ENCODE measurements around the gene STMP1.

The STMP1 gene

GRCh38 chr7:135707570-135707966, 45.3 kb downstream of the STMP1 start:
- no peak for DNase-seq (ENCODE audit: low read depth, low spot score)
- no peak overlapping the region for H3K4me3 ChIP-seq (ENCODE audit: low read depth, low read length)
- in situ Hi-C loops (cut with HindIII; ENCODE audit: low sequenced_read_pairs): no loop called here
- TF ChIP-seq CTCF (IDR thresholded peaks at IDR 0.05; ENCODE audit: low read depth, low read length): no peak

- H3K4me3 ChIP-seq (ENCODE audit: low read depth, low read length): no peak overlapping the region
- DNase-seq (ENCODE audit: low read depth, low spot score): no peak
- in situ Hi-C loops (cut with HindIII; ENCODE audit: low sequenced_read_pairs): no loop called here
- TF ChIP-seq CTCF (IDR thresholded peaks at IDR 0.05; ENCODE audit: low read depth, low read length): no peak
Measured at GRCh38 chr7:135708041-135708440, 45.7 kb downstream of the STMP1 start.

- in situ Hi-C loops (cut with HindIII; ENCODE audit: low sequenced_read_pairs): no loop called here
- H3K4me3 ChIP-seq (ENCODE audit: low read depth, low read length): no peak overlapping the region
- no peak for TF ChIP-seq CTCF (IDR thresholded peaks at IDR 0.05; ENCODE audit: low read depth, low read length)
- no peak for DNase-seq (ENCODE audit: low read depth, low spot score)
Measured at GRCh38 chr7:135709508-135709907, 47.2 kb downstream of the STMP1 start.

GRCh38 chr7:135710417-135711138, 48.3 kb downstream of the STMP1 start:
- in situ Hi-C loops (cut with HindIII; ENCODE audit: low sequenced_read_pairs): no loop called here
- no peak for DNase-seq (ENCODE audit: low read depth, low spot score)

GRCh38 chr7:135711139-135711469, 48.8 kb downstream of the STMP1 start:
- in situ Hi-C loops (cut with HindIII; ENCODE audit: low sequenced_read_pairs): no loop called here
- no peak overlapping the region for H3K4me3 ChIP-seq (ENCODE audit: low read depth, low read length)
- no peak for TF ChIP-seq CTCF (IDR thresholded peaks at IDR 0.05; ENCODE audit: low read depth, low read length)
- DNase-seq (ENCODE audit: low read depth, low spot score): no peak

More at GRCh38 chr7:135710417-135711138, 48.3 kb downstream of the STMP1 start:
- H3K4me3 ChIP-seq (ENCODE audit: low read depth, low read length): no peak overlapping the region
- TF ChIP-seq CTCF (IDR thresholded peaks at IDR 0.05; ENCODE audit: low read depth, low read length): peak; percentile 57

- DNase-seq (ENCODE audit: low read depth, low spot score): no peak
- in situ Hi-C loops (cut with HindIII; ENCODE audit: low sequenced_read_pairs): no loop called here
- no peak for TF ChIP-seq CTCF (IDR thresholded peaks at IDR 0.05; ENCODE audit: low read depth, low read length)
- no peak overlapping the region for H3K4me3 ChIP-seq (ENCODE audit: low read depth, low read length)
Measured at GRCh38 chr7:135712182-135712782, 50.0 kb downstream of the STMP1 start.

All from astrocyte of the spinal cord (primary cell).